NT2/D1 (cell line): ENCODE data around the gene RSU1.

Source experiments
- SUZ12 ChIP-seq: IDR thresholded peaks from 2 replicates; pipeline ENCODE4 v1.6.1; 2011; ENCODE audit not compliant: insufficient read length, insufficient read depth; ENCODE audit errors: extremely low read depth
- YY1 ChIP-seq: IDR thresholded peaks from 2 replicates; pipeline ENCODE4 v1.6.1; 2011; ENCODE audit not compliant: insufficient read length, insufficient read depth
- ZNF274 ChIP-seq: IDR thresholded peaks from 2 replicates; pipeline ENCODE4 v1.6.1; 2011; ENCODE audit warnings: mild to moderate bottlenecking, low read depth, low read length

- TF ChIP-seq SUZ12 = no peak
- no peak for TF ChIP-seq ZNF274
- no peak for TF ChIP-seq YY1
Measured at GRCh38 chr10:16727666-16728065, 89.6 kb downstream of the RSU1 start.
